Loucy (cell line): Measurements from ENCODE around the gene CEP83.

ENCODE experiments used
- CTCF ChIP-seq: fragments of 200-600 bp; sonication (generic); conservative IDR thresholded peaks from 2 replicates; pipeline ENCODE4 v1.5.1; 2014; ENCODE audit warnings: mild to moderate bottlenecking, antibody characterized with exemption, low read length
- EZH2phosphoT487 ChIP-seq: fragments of 200-600 bp; IDR thresholded peaks from 2 replicates; pipeline ENCODE4 v1.6.1; 2018; ENCODE audit warnings: antibody characterized with exemption, mild to moderate bottlenecking, moderate library complexity, borderline replicate concordance

DNA sequence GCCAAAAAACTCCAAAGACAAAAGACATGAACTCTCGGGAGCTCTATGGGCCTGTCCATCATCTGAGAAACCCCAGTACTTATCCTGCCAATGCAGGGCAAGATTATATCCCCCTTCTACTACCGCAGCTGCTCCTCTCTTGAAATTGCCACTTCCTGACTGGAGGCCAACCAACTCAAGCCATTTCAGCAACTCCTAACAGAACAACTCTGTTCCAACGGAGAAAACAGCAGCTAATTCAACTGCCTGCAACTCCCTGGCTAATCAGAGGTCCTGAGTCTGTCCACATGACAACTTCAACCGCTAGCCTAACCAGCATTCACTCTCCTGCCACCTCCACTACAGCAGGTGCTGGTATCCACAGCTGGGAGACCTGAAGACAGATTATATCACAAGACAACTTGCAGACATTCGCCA lies 24.1 kb downstream of the CEP83 start:
- TF ChIP-seq CTCF (no peak), EZH2phosphoT487 (no peak)
